Stimulated activated CD8-positive, alpha-beta memory T cell treated with anti-CD3 and anti-CD28 coated beads, Interleukin-7, amount 100 ng/mL, for 24 hours (primary cell): Measurements from ENCODE around the gene ABAT.

Source experiments
- DNase-seq: peaks from one replicate; pipeline ENCODE4 v3.0.0-alpha.2; 2020; ENCODE audit warnings: low read depth

Gene ABAT

GRCh38 chr16:8717892-8718415, 43.5 kb downstream of the ABAT start:
- no peak for DNase-seq

GRCh38 chr16:8718851-8719680, 44.6 kb downstream of the ABAT start:
- no peak for DNase-seq

- DNase-seq = no peak
Measured at GRCh38 chr16:8720080-8720966, 45.9 kb downstream of the ABAT start.

GRCh38 chr16:8720967-8721308, 46.5 kb downstream of the ABAT start:
- DNase-seq = no peak

- no peak for DNase-seq
Measured at GRCh38 chr16:8721336-8722024, 47.1 kb downstream of the ABAT start.

GRCh38 chr16:8722025-8722348, 47.6 kb downstream of the ABAT start:
- no peak for DNase-seq

- no peak for DNase-seq
Measured at GRCh38 chr16:8725513-8726178, 51.2 kb downstream of the ABAT start.

GRCh38 chr16:8727131-8727806, 52.9 kb downstream of the ABAT start:
- no peak for DNase-seq

- no peak for DNase-seq
Measured at GRCh38 chr16:8727857-8728618, 53.6 kb downstream of the ABAT start.

GRCh38 chr16:8729779-8730334, 55.4 kb downstream of the ABAT start:
- no peak for DNase-seq

GRCh38 chr16:8730335-8730915, 56.0 kb downstream of the ABAT start:
- DNase-seq = no peak

- DNase-seq = no peak
Measured at GRCh38 chr16:8733849-8734540, 59.6 kb downstream of the ABAT start.

- DNase-seq = no peak
Measured at GRCh38 chr16:8735574-8735973, 61.2 kb downstream of the ABAT start.

- DNase-seq = no peak
Measured at GRCh38 chr16:8736123-8736668, 61.8 kb downstream of the ABAT start.

- DNase-seq = no peak
Measured at GRCh38 chr16:8739151-8739550, 64.7 kb downstream of the ABAT start.

GRCh38 chr16:8739989-8740704, 65.7 kb downstream of the ABAT start:
- no peak for DNase-seq

- no peak for DNase-seq
Measured at GRCh38 chr16:8740775-8741355, 66.4 kb downstream of the ABAT start.

- no peak for DNase-seq
Measured at GRCh38 chr16:8741636-8742035, 67.2 kb downstream of the ABAT start.
